CD4-positive, alpha-beta T cell treated with Interleukin-1 beta for 1 hour (primary cell): ENCODE measurements around the gene TRIM63.

Source experiments
- DNase-seq, 2 donors: peaks; one replicate each; pipeline ENCODE4 v3.0.0-alpha.2; 2020 to 2022

The TRIM63 gene

DNA sequence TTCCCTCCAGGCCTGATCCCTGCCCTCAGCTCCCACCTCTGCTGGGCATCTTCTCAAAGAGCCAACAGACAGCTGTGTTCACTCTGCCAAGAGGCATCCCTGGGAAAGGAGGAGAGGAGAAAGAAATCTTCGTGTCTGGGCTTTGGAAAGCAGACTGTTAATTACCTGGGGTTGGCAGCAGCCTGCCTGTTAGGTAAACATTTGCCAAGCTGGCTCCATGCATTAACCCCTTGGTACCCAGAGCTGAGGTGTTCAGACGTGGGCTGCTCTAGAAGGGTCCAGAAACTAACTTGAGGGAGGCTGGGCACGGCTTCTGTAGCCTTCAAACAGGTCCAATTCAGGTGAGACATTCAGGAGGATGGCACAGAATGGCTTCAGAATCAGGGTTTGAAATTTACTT, 54.6 kb downstream of the TRIM63 start:
- no peak for DNase-seq

DNA sequence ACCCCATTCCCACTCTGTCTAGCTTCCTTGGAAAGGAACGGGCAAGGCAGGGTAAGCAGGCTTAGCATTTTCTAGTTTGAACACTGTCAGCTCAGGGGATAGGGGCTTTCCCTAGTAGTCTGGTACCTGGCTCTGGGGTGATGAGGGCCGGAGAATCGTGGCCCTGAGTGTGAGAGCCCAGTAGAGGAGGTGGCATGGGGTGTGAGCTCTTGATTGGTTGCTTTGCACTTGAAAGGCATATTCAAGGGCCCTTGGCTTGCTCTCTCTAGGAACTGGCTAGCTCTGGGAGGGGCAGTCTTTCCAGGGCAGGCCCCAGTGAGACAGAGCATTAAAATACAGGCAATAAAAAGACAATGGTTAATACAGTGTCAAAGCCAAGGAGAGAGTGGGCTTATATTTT, 56.6 kb downstream of the TRIM63 start:
- no peak for DNase-seq

DNA sequence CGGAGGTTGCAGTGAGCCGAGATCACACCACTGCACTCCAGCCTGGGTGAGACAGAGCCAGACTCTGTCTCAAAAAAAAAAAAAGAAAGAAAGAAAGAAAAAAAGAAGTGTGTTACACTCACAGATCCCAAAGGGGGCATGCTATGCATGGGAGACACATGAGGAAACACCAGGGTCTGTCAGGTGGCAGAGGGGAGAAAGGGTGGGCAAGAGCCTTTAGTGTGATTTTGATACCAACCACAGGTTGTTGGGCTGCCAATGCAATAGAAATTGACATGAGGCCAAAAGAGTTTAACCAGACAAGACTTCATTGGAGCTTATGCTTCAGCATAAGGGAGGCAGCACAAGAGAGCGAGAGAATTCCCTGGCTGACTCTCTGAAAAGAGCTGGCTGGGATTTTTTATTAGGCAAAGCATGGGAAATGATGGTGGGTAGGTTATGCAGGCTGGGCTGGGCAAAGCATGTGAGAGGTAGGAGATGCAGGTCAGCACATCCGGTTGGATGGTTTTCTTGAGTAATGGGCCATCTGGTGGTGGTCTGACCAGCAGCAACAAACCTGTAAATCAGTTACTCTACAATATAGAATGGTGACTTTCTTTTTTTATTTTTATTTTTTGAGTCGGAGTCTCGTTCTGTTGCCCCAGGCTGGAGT, 57.5 kb downstream of the TRIM63 start:
- no peak for DNase-seq

- no peak for DNase-seq
Observed at GRCh38 chr1:26006710-26007109, 60.7 kb downstream of the TRIM63 start.

DNA sequence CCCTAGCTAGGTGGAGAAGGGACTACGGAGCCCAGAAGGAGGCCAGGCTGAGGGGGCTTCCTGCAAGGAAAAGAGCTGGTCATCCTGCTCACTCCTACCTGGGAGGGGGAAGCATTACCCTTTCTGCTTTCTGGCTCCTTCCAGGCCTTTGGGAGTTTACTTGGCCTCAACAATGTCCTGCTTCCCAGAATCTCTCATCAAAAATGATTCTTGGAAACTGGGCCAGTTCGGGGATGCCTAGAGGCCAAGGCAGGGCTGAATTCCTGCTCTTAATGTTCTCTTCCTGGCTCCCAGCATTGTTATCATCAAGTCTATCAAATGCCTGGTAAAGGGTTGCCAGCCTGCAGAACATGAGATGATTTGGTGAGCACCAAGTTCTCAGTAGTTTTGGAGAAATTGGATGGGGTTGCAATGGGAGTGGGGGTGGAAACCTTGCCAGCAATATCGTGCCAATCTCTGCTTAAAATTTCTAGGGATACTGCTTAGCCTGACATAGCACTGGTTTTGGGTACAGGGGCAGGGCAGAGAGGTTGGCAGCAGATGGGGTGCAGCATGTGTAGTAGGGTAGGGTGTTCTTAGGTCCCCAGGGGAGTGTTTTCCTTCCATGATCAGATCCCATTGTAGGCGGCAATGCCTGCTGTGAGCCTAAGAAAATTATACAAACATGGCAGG, 61.9 kb downstream of the TRIM63 start:
- DNase-seq = no peak

- no peak for DNase-seq
Observed at GRCh38 chr1:26003756-26004155, 63.7 kb downstream of the TRIM63 start.

GRCh38 chr1:26003262-26003661, 64.2 kb downstream of the TRIM63 start:
- no peak for DNase-seq
